GM12872 (cell line): ENCODE data around the gene GLRX.

Experiments
- TF ChIP-seq, protein P1 (sequence below): IDR thresholded peaks from 3 replicates; pipeline ENCODE4 v1.5.1; 2011; ENCODE audit warnings: low read depth, mild to moderate bottlenecking, low read length, moderate library complexity; ENCODE audit not compliant: insufficient read depth

The GLRX gene

DNA sequence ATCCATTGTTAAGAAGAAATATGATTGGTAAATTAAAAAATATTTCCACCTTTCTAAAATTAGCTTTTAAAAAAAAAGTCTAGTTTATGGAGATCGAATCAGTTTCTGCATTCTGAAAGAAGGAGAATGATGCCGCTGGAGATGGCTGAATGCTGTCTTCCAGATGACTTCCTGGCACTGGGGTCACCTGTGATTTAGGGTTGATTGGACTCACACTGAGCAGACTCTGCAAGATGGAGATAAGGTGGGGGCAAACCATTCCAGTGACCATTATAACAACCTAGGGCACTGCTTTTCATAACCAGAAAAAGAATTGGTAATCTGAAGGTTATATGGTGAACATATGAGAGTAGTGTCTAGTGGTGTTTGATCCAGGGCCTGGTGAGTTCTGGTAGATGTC is 50.6 kb downstream of the GLRX start:
- TF ChIP-seq, protein P1, sequence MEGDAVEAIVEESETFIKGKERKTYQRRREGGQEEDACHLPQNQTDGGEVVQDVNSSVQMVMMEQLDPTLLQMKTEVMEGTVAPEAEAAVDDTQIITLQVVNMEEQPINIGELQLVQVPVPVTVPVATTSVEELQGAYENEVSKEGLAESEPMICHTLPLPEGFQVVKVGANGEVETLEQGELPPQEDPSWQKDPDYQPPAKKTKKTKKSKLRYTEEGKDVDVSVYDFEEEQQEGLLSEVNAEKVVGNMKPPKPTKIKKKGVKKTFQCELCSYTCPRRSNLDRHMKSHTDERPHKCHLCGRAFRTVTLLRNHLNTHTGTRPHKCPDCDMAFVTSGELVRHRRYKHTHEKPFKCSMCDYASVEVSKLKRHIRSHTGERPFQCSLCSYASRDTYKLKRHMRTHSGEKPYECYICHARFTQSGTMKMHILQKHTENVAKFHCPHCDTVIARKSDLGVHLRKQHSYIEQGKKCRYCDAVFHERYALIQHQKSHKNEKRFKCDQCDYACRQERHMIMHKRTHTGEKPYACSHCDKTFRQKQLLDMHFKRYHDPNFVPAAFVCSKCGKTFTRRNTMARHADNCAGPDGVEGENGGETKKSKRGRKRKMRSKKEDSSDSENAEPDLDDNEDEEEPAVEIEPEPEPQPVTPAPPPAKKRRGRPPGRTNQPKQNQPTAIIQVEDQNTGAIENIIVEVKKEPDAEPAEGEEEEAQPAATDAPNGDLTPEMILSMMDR: no peak

DNA sequence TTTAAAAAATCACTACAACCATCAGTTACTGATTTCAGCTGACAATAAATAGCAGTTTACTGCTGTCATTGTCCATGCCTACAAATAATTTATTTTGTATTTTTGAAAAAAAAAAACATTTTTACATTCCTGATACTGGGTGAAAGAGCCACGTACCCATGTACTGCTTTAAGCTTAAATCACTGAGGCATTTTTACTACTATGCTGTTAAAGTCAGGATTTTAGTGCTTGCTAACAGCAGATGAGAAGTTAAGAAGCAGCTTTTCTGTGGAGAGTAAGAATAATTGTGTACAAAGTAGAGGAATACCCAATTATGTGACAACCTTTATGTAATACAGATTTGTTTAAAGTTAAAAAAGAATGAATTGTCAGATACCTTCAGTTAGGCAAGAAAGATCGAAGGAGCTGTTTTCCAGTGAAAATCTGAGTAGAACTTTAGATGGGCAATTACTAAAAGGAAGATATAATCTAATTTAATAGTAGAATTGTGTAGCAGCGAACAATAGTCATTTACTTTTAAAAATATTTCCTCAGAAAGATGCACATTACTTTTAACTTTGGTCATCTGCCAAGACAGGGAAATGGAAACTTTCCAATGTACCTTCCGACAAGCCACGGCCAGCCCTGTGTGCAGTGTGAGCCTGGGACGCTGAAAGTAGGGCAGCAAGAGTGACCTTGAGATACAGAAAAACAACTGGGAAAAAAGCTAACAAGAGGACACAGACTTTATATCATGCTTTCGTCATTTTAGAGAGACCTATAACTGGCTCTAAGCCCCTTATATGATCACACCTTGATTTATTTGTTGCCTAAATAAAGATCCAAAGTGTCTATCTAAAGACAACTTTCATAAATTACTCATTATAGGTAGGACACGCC is 51.5 kb downstream of the GLRX start:
- TF ChIP-seq, protein P1: no peak

DNA sequence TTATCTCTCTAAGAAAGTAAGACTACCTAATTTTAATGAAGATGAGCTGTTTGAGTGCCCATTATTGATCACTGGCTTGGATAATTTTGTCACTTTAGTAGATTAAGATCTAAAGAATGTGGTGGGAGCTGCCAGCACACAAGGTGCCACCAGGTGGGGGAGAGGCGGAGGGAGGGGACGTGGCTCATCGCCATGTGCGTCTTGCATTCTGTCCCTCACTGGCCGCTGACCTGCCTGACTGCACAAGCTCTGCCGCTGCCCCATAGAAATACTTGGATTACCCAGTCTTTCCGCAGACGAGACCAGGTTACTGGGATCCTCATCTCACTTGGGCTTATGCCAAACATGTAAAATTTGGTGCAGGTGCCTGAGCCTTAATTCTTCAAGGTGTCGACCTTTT is 53.8 kb downstream of the GLRX start:
- TF ChIP-seq, protein P1: no peak

DNA sequence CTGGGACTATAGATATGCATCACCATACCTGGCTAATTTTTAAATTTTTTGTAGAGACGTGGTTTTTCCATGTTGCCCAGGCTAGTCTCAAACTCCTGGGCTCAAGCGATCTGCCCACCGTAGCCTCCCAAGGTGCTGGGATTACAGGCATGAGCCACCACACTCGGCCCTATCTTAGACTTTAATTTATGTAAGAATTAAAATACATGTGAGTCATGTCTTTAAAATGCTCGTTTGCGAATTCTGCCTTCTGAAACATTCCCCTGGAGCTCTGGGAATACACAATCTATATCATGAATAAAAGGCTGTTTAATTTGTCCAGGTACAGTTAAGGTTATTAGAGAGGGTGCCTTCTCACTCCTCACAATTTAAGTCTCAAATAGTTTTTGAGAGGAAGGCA is 58.6 kb downstream of the GLRX start:
- TF ChIP-seq, protein P1: no peak
